ENCODE data around the gene PTGFRN. TPM values are rescaled to one million over a fixed set of nuclear protein-coding genes. Genes with fewer than 3 reads are reported as not detected.

The PTGFRN gene
- total RNA-seq, 1 donor from 2014 or later = 38.0 TPM

- DNase-seq (ENCODE audit: low spot score) = no peak
- Mint-ChIP-seq H3K4me1 (ENCODE audit: low read depth) (peaks cover 28% of the 10 kb centered on the region), H3K27ac (no peak overlapping the region), H3K27me3 (ENCODE audit: insufficient read depth) (no peaks in the 10 kb centered on the region), H3K36me3 (ENCODE audit: low read depth) (peaks cover 9% of the 10 kb centered on the region), H3K9me3 (peaks cover 3% of the 10 kb centered on the region), H3K4me3 (no peak overlapping the region)
- intact Hi-C loops (cut with micrococcal nuclease) = no loop called here
Observed at GRCh38 chr1:116982319-116983004, 72.7 kb downstream of the PTGFRN start.

- H3K4me3 Mint-ChIP-seq = no peak overlapping the region
- peaks cover 3% of the 10 kb centered on the region for H3K9me3 Mint-ChIP-seq
- H3K27ac Mint-ChIP-seq = no peak overlapping the region
- peaks cover 34% of the 10 kb centered on the region for H3K4me1 Mint-ChIP-seq (ENCODE audit: low read depth)
- no peaks in the 10 kb centered on the region for H3K27me3 Mint-ChIP-seq (ENCODE audit: insufficient read depth)
- peaks cover 12% of the 10 kb centered on the region for H3K36me3 Mint-ChIP-seq (ENCODE audit: low read depth)
- DNase-seq (ENCODE audit: low spot score) = no peak
- intact Hi-C loops (cut with micrococcal nuclease) = no loop called here
Observed at GRCh38 chr1:116983112-116983511, 73.4 kb downstream of the PTGFRN start.

- Mint-ChIP-seq H3K36me3 (ENCODE audit: low read depth) (peaks cover 12% of the 10 kb centered on the region), H3K4me3 (no peak overlapping the region), H3K27ac (no peak overlapping the region), H3K9me3 (peaks cover 3% of the 10 kb centered on the region), H3K4me1 (ENCODE audit: low read depth) (peaks cover 40% of the 10 kb centered on the region), H3K27me3 (ENCODE audit: insufficient read depth) (no peaks in the 10 kb centered on the region)
- DNase-seq (ENCODE audit: low spot score) = no peak
- intact Hi-C loops (cut with micrococcal nuclease) = no loop called here
Observed at GRCh38 chr1:116983678-116984077, 74.0 kb downstream of the PTGFRN start.

GRCh38 chr1:116984406-116985160 lies 74.9 kb downstream of the PTGFRN start:
- intact Hi-C loops (cut with micrococcal nuclease) = loop anchor here (5.0 kb wide), 2 partner anchors 52 to 247 kb away; no protein-coding TSS in a partner anchor
- H3K4me3 Mint-ChIP-seq = no peak overlapping the region

GRCh38 chr1:116986421-116987255 lies 76.9 kb downstream of the PTGFRN start:
- peak overlapping the region; percentile 92 for H3K27ac Mint-ChIP-seq
- no peaks in the 10 kb centered on the region for H3K27me3 Mint-ChIP-seq (ENCODE audit: insufficient read depth)
- H3K36me3 Mint-ChIP-seq (ENCODE audit: low read depth) = peaks cover 10% of the 10 kb centered on the region
- H3K4me1 Mint-ChIP-seq (ENCODE audit: low read depth) = peaks cover 44% of the 10 kb centered on the region
- peak; percentile 13 for DNase-seq (ENCODE audit: low spot score)
- intact Hi-C loops (cut with micrococcal nuclease) = loop anchor here (2.0 to 5.0 kb wide), 5 partner anchors 14 to 416 kb away; partner anchors contain the start of genes CD101 and CD58
- H3K4me3 Mint-ChIP-seq = peak overlapping the region; percentile 80
- no peaks in the 10 kb centered on the region for H3K9me3 Mint-ChIP-seq

More at GRCh38 chr1:116984406-116985160, 74.9 kb downstream of the PTGFRN start:
- H3K9me3 Mint-ChIP-seq = peaks cover 3% of the 10 kb centered on the region
- H3K27me3 Mint-ChIP-seq (ENCODE audit: insufficient read depth) = no peaks in the 10 kb centered on the region
- H3K36me3 Mint-ChIP-seq (ENCODE audit: low read depth) = peaks cover 12% of the 10 kb centered on the region
- peaks cover 40% of the 10 kb centered on the region for H3K4me1 Mint-ChIP-seq (ENCODE audit: low read depth)
- no peak overlapping the region for H3K27ac Mint-ChIP-seq
- no peak for DNase-seq (ENCODE audit: low spot score)

- Mint-ChIP-seq H3K27me3 (ENCODE audit: insufficient read depth) (no peaks in the 10 kb centered on the region), H3K36me3 (ENCODE audit: low read depth) (peaks cover 11% of the 10 kb centered on the region), H3K9me3 (no peaks in the 10 kb centered on the region), H3K4me1 (ENCODE audit: low read depth) (peaks cover 49% of the 10 kb centered on the region), H3K4me3 (peak overlapping the region; percentile 80), H3K27ac (peak overlapping the region; percentile 92)
- peak; percentile 48 for DNase-seq (ENCODE audit: low spot score)
- intact Hi-C loops (cut with micrococcal nuclease) = loop anchor here (2.0 to 5.0 kb wide), 5 partner anchors 14 to 416 kb away; partner anchors contain the start of genes CD101 and CD58
Observed at GRCh38 chr1:116987256-116987555, 77.5 kb downstream of the PTGFRN start.

GRCh38 chr1:116988248-116988647 lies 78.5 kb downstream of the PTGFRN start:
- intact Hi-C loops (cut with micrococcal nuclease) = loop anchor here (5.0 kb wide), 2 partner anchors 56 to 251 kb away; no protein-coding TSS in a partner anchor
- Mint-ChIP-seq H3K27me3 (ENCODE audit: insufficient read depth) (no peaks in the 10 kb centered on the region), H3K4me1 (ENCODE audit: low read depth) (peaks cover 49% of the 10 kb centered on the region), H3K4me3 (no peak overlapping the region), H3K36me3 (ENCODE audit: low read depth) (peaks cover 11% of the 10 kb centered on the region), H3K27ac (no peak overlapping the region), H3K9me3 (no peaks in the 10 kb centered on the region)
- DNase-seq (ENCODE audit: low spot score) = no peak

GRCh38 chr1:116988908-116989307 lies 79.2 kb downstream of the PTGFRN start:
- Mint-ChIP-seq H3K9me3 (no peaks in the 10 kb centered on the region), H3K4me3 (no peak overlapping the region), H3K36me3 (ENCODE audit: low read depth) (peaks cover 13% of the 10 kb centered on the region), H3K27ac (no peak overlapping the region), H3K4me1 (ENCODE audit: low read depth) (peaks cover 44% of the 10 kb centered on the region), H3K27me3 (ENCODE audit: insufficient read depth) (no peaks in the 10 kb centered on the region)
- no peak for DNase-seq (ENCODE audit: low spot score)
- intact Hi-C loops (cut with micrococcal nuclease) = loop anchor here (5.0 kb wide), 2 partner anchors 57 to 252 kb away; no protein-coding TSS in a partner anchor

GRCh38 chr1:116989835-116990234 lies 80.1 kb downstream of the PTGFRN start:
- Mint-ChIP-seq H3K4me1 (ENCODE audit: low read depth) (peaks cover 35% of the 10 kb centered on the region), H3K9me3 (no peaks in the 10 kb centered on the region), H3K36me3 (ENCODE audit: low read depth) (peaks cover 10% of the 10 kb centered on the region), H3K4me3 (no peak overlapping the region), H3K27me3 (ENCODE audit: insufficient read depth) (no peaks in the 10 kb centered on the region), H3K27ac (no peak overlapping the region)
- DNase-seq (ENCODE audit: low spot score) = no peak
- intact Hi-C loops (cut with micrococcal nuclease) = loop anchor here (5.0 kb wide), 2 partner anchors 58 to 253 kb away; no protein-coding TSS in a partner anchor

GRCh38 chr1:116990612-116991151 lies 81.0 kb downstream of the PTGFRN start:
- no peak overlapping the region for H3K4me3 Mint-ChIP-seq
- no peaks in the 10 kb centered on the region for H3K9me3 Mint-ChIP-seq
- no peak for DNase-seq (ENCODE audit: low spot score)
- intact Hi-C loops (cut with micrococcal nuclease) = no loop called here
- H3K27me3 Mint-ChIP-seq (ENCODE audit: insufficient read depth) = peaks cover 5% of the 10 kb centered on the region
- peaks cover 10% of the 10 kb centered on the region for H3K36me3 Mint-ChIP-seq (ENCODE audit: low read depth)
- no peak overlapping the region for H3K27ac Mint-ChIP-seq
- H3K4me1 Mint-ChIP-seq (ENCODE audit: low read depth) = peaks cover 35% of the 10 kb centered on the region

GRCh38 chr1:116991171-116991845 lies 81.6 kb downstream of the PTGFRN start:
- Mint-ChIP-seq H3K4me3 (no peak overlapping the region), H3K27me3 (ENCODE audit: insufficient read depth) (peaks cover 5% of the 10 kb centered on the region), H3K27ac (no peak overlapping the region), H3K9me3 (no peaks in the 10 kb centered on the region), H3K4me1 (ENCODE audit: low read depth) (peaks cover 33% of the 10 kb centered on the region), H3K36me3 (ENCODE audit: low read depth) (peaks cover 10% of the 10 kb centered on the region)
- DNase-seq (ENCODE audit: low spot score) = no peak
- intact Hi-C loops (cut with micrococcal nuclease) = no loop called here

GRCh38 chr1:116991918-116992317 lies 82.2 kb downstream of the PTGFRN start:
- Mint-ChIP-seq H3K36me3 (ENCODE audit: low read depth) (peaks cover 9% of the 10 kb centered on the region), H3K4me1 (ENCODE audit: low read depth) (peaks cover 27% of the 10 kb centered on the region), H3K9me3 (no peaks in the 10 kb centered on the region), H3K27me3 (ENCODE audit: insufficient read depth) (peaks cover 5% of the 10 kb centered on the region), H3K4me3 (no peak overlapping the region), H3K27ac (no peak overlapping the region)
- intact Hi-C loops (cut with micrococcal nuclease) = no loop called here
- no peak for DNase-seq (ENCODE audit: low spot score)
